ENCODE results near the gene RRP15.

GRCh38 chr1:218361298-218362065, 76.4 kb downstream of the RRP15 start:
- TF ChIP-seq EZH2 (IDR thresholded peaks at IDR 0.05; ENCODE audit: borderline replicate concordance, low read length) (no peak), CTCF (conservative IDR thresholded peaks at IDR 0.05 in 1 of 2, IDR thresholded peaks at IDR 0.05 in 1 of 2; ENCODE audit: extremely low read depth in 1 of 2, insufficient read depth in 1 of 2, low read depth in 1 of 2, low read length in 2 of 2) (peak; percentile 22 to 28)

All from mammary epithelial cell (primary cell).